ENCODE data around the gene ZNF385D.

ZNF385D gene

DNA sequence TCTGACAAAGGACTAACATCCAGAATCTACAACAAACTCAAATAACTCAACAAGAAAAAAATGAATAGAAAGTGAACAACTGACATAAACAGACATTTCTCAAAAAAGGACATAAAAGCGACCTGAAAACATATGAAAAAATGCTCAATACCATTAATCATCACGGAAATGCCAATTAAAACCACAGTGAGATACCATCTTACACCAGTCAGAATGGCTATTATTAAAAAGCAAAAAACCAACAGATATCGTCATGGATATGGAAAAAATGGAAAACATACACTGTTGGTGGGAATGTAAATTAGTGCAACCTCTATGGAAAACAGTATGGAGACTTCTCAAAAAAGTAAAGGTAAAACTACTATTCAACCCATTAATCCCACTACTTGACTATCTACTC, 53.3 kb downstream of the ZNF385D start:
- Histone ChIP-seq H3K4me1 (ENCODE audit: control insufficient read depth, insufficient read depth, low read depth, low read length) (no peaks in the 10 kb centered on the region), H3K36me3 (ENCODE audit: control insufficient read depth in 1 of 2, insufficient read depth in 2 of 2, low read depth in 1 of 2, low read length in 2 of 2) (peaks cover 0 to 6% of the 10 kb centered on the region in 2 experiments), H3K4me2 (ENCODE audit: low read length, poor library complexity, severe bottlenecking) (no peak overlapping the region), H3K9me3 (ENCODE audit: control insufficient read depth, low read length) (no peaks in the 10 kb centered on the region), H2AK5ac (ENCODE audit: low read length, severe bottlenecking) (no peak overlapping the region), H3K79me1 (replicated peaks; ENCODE audit: low read length, poor library complexity, severe bottlenecking) (peaks cover 9% of the 10 kb centered on the region), H4K91ac (ENCODE audit: low read length) (no peak overlapping the region), H3K27me3 (ENCODE audit: control insufficient read depth in 1 of 2, insufficient read depth in 1 of 2, low read length in 2 of 2) (no peaks in the 10 kb centered on the region), H2AFZ (ENCODE audit: low read depth, low read length) (no peak overlapping the region), H3K9ac (ENCODE audit: low read length) (no peak overlapping the region), H3K27ac (ENCODE audit: low read length, poor library complexity, severe bottlenecking) (no peak overlapping the region), H3K14ac (ENCODE audit: low read length in 2 of 2) (no peak overlapping the region), H3K18ac (ENCODE audit: low read depth in 1 of 2, low read length in 2 of 2) (no peak overlapping the region), H3K23ac (ENCODE audit: low read length in 2 of 2) (no peak overlapping the region), H2BK15ac (ENCODE audit: low read depth, poor library complexity, severe bottlenecking) (no peak overlapping the region), H2BK12ac (ENCODE audit: low read length in 2 of 2) (no peak overlapping the region), H4K8ac (ENCODE audit: low read length) (no peak overlapping the region), H3K4ac (ENCODE audit: low read depth in 1 of 2, low read length in 2 of 2) (no peak overlapping the region), H3K4me3 (ENCODE audit: insufficient read depth in 1 of 2, low read depth in 1 of 2, low read length in 2 of 2) (no peak overlapping the region), H2BK5ac (ENCODE audit: low read depth, low read length, poor library complexity, severe bottlenecking) (no peak overlapping the region), H2BK120ac (ENCODE audit: low read depth, low read length) (no peak overlapping the region)
- no peak for DNase-seq
- WGBS: 31% methylated on average over 2 of the region's 3 CpGs

DNA sequence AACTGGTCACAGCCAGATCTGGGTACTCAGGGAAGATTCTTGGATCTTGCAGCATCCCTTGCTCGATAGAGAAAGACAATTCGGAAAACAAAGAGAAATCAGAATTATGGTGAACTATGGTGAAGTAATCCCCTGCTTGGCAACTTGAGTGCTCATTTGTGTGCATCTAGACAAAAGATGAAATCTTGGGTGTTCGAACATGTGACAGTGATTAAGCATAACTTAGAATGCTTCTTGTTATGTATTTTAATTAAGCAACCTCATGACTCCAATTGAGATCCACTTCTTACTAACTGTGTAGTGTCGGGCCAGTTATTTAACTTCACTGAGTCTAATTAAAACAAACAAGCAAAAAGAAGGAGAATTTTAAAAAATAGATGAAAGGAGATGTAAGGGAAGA, 56.5 kb downstream of the ZNF385D start:
- Histone ChIP-seq H3K4me3 (ENCODE audit: insufficient read depth in 1 of 2, low read depth in 1 of 2, low read length in 2 of 2) (peak overlapping the region in 1 of 2 experiments; percentile 16), H4K91ac (ENCODE audit: low read length) (no peak overlapping the region), H4K8ac (ENCODE audit: low read length) (no peak overlapping the region), H3K79me1 (replicated peaks; ENCODE audit: low read length, poor library complexity, severe bottlenecking) (peaks cover 16% of the 10 kb centered on the region), H2AK5ac (ENCODE audit: low read length, severe bottlenecking) (no peak overlapping the region), H3K27me3 (ENCODE audit: control insufficient read depth in 1 of 2, insufficient read depth in 1 of 2, low read length in 2 of 2) (no peaks in the 10 kb centered on the region), H2BK15ac (ENCODE audit: low read depth, poor library complexity, severe bottlenecking) (no peak overlapping the region), H3K36me3 (ENCODE audit: control insufficient read depth in 1 of 2, insufficient read depth in 2 of 2, low read depth in 1 of 2, low read length in 2 of 2) (no peaks in the 10 kb centered on the region), H3K4me1 (ENCODE audit: control insufficient read depth, insufficient read depth, low read depth, low read length) (no peaks in the 10 kb centered on the region), H3K4me2 (ENCODE audit: low read length, poor library complexity, severe bottlenecking) (no peak overlapping the region), H3K14ac (ENCODE audit: low read length in 2 of 2) (no peak overlapping the region), H2BK5ac (ENCODE audit: low read depth, low read length, poor library complexity, severe bottlenecking) (no peak overlapping the region), H3K4ac (ENCODE audit: low read depth in 1 of 2, low read length in 2 of 2) (no peak overlapping the region), H2BK120ac (ENCODE audit: low read depth, low read length) (no peak overlapping the region), H3K27ac (ENCODE audit: low read length, poor library complexity, severe bottlenecking) (no peak overlapping the region), H3K23ac (ENCODE audit: low read length in 2 of 2) (no peak overlapping the region), H3K9me3 (ENCODE audit: control insufficient read depth, low read length) (no peaks in the 10 kb centered on the region), H2BK12ac (ENCODE audit: low read length in 2 of 2) (no peak overlapping the region), H3K18ac (ENCODE audit: low read depth in 1 of 2, low read length in 2 of 2) (no peak overlapping the region), H3K9ac (ENCODE audit: low read length) (peak overlapping the region; percentile 48), H2AFZ (ENCODE audit: low read depth, low read length) (no peak overlapping the region)
- DNase-seq: no peak
- WGBS: 93% methylated on average over 2 of the region's 4 CpGs

DNA sequence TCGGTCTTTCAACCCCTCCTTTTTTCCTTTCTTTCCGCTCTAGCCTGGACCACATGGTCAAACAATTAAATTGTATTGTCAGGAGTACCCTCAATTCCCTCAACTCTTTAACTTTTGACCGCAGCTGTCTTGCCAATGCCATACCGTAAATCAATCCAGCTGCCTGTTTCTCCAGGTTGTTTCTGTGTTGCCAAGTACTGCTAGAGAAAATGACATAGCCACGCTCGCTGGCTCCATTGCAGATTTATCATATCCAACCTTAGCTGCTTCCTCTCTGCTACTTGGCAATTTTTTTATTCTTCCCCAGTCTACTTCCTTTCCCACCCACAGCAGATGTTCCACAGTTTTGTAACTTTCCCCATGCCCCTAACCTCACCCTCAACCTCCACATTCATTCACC, 60.0 kb downstream of the ZNF385D start:
- Histone ChIP-seq H3K4me3 (ENCODE audit: insufficient read depth in 1 of 2, low read depth in 1 of 2, low read length in 2 of 2) (no peak overlapping the region), H3K9me3 (ENCODE audit: control insufficient read depth, low read length) (no peaks in the 10 kb centered on the region), H4K91ac (ENCODE audit: low read length) (no peak overlapping the region), H2BK120ac (ENCODE audit: low read depth, low read length) (no peak overlapping the region), H3K4me2 (ENCODE audit: low read length, poor library complexity, severe bottlenecking) (no peak overlapping the region), H4K8ac (ENCODE audit: low read length) (no peak overlapping the region), H3K79me1 (replicated peaks; ENCODE audit: low read length, poor library complexity, severe bottlenecking) (peaks cover 20% of the 10 kb centered on the region), H2BK12ac (ENCODE audit: low read length in 2 of 2) (no peak overlapping the region), H3K36me3 (ENCODE audit: control insufficient read depth in 1 of 2, insufficient read depth in 2 of 2, low read depth in 1 of 2, low read length in 2 of 2) (no peaks in the 10 kb centered on the region), H3K27ac (ENCODE audit: low read length, poor library complexity, severe bottlenecking) (no peak overlapping the region), H3K4me1 (ENCODE audit: control insufficient read depth, insufficient read depth, low read depth, low read length) (no peaks in the 10 kb centered on the region), H2BK15ac (ENCODE audit: low read depth, poor library complexity, severe bottlenecking) (no peak overlapping the region), H3K27me3 (ENCODE audit: control insufficient read depth in 1 of 2, insufficient read depth in 1 of 2, low read length in 2 of 2) (no peaks in the 10 kb centered on the region), H3K18ac (ENCODE audit: low read depth in 1 of 2, low read length in 2 of 2) (no peak overlapping the region), H2BK5ac (ENCODE audit: low read depth, low read length, poor library complexity, severe bottlenecking) (no peak overlapping the region), H2AFZ (ENCODE audit: low read depth, low read length) (no peak overlapping the region), H2AK5ac (ENCODE audit: low read length, severe bottlenecking) (no peak overlapping the region), H3K9ac (ENCODE audit: low read length) (no peak overlapping the region), H3K14ac (ENCODE audit: low read length in 2 of 2) (no peak overlapping the region), H3K4ac (ENCODE audit: low read depth in 1 of 2, low read length in 2 of 2) (no peak overlapping the region), H3K23ac (ENCODE audit: low read length in 2 of 2) (no peak overlapping the region)
- DNase-seq: no peak
- 86% methylated on average over 6 of the region's 6 CpGs for WGBS

DNA sequence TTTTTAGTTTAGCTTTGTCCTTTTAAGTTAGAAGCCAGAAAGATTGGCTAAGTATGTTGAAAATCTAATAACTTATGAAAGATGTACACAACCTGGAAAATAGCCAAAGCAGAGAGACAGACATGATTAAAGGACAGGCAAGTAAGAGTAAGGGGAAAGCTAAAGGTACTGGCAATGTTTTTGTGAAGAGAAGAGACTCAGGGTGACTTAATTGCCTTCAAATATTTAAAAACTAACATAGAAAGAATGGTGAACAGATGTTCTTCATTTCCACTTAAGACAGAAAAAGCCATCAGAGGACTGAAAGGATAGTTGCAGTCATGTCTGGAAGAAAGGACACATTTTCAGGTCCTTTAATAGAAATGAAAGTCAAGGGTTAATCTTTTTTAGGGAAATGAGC, 68.8 kb downstream of the ZNF385D start:
- H2BK120ac ChIP-seq (ENCODE audit: low read depth, low read length): no peak overlapping the region

More for the DNA sequence above, 68.8 kb downstream of the ZNF385D start:
- H3K9me3 ChIP-seq (ENCODE audit: control insufficient read depth, low read length): no peaks in the 10 kb centered on the region
- H2BK12ac ChIP-seq (ENCODE audit: low read length in 2 of 2): no peak overlapping the region
- H3K18ac ChIP-seq (ENCODE audit: low read depth in 1 of 2, low read length in 2 of 2): no peak overlapping the region
- no peak overlapping the region for H3K23ac ChIP-seq (ENCODE audit: low read length in 2 of 2)
- no peak overlapping the region for H3K27ac ChIP-seq (ENCODE audit: low read length, poor library complexity, severe bottlenecking)
- no peak overlapping the region for H2AK5ac ChIP-seq (ENCODE audit: low read length, severe bottlenecking)
- H4K91ac ChIP-seq (ENCODE audit: low read length): no peak overlapping the region
- peaks cover 12% of the 10 kb centered on the region for H3K79me1 ChIP-seq (replicated peaks; ENCODE audit: low read length, poor library complexity, severe bottlenecking)
- no peak overlapping the region for H2BK15ac ChIP-seq (ENCODE audit: low read depth, poor library complexity, severe bottlenecking)
- H3K4ac ChIP-seq (ENCODE audit: low read depth in 1 of 2, low read length in 2 of 2): no peak overlapping the region
- no peak overlapping the region for H3K9ac ChIP-seq (ENCODE audit: low read length)
- H4K8ac ChIP-seq (ENCODE audit: low read length): no peak overlapping the region
- no peaks in the 10 kb centered on the region for H3K27me3 ChIP-seq (ENCODE audit: control insufficient read depth in 1 of 2, insufficient read depth in 1 of 2, low read length in 2 of 2)
- H2BK5ac ChIP-seq (ENCODE audit: low read depth, low read length, poor library complexity, severe bottlenecking): no peak overlapping the region
- H2AFZ ChIP-seq (ENCODE audit: low read depth, low read length): no peak overlapping the region
- H3K14ac ChIP-seq (ENCODE audit: low read length in 2 of 2): no peak overlapping the region
- H3K4me1 ChIP-seq (ENCODE audit: control insufficient read depth, insufficient read depth, low read depth, low read length): peaks cover 1% of the 10 kb centered on the region
- H3K4me2 ChIP-seq (ENCODE audit: low read length, poor library complexity, severe bottlenecking): no peak overlapping the region
- H3K36me3 ChIP-seq (ENCODE audit: control insufficient read depth in 1 of 2, insufficient read depth in 2 of 2, low read depth in 1 of 2, low read length in 2 of 2): no peaks in the 10 kb centered on the region
- no peak for DNase-seq
- H3K4me3 ChIP-seq (ENCODE audit: insufficient read depth in 1 of 2, low read depth in 1 of 2, low read length in 2 of 2): no peak overlapping the region
